H7 (cell line): Measurements from ENCODE around the gene ROBO4. TPM values are rescaled to one million over a fixed set of nuclear protein-coding genes. Genes with fewer than 3 reads are reported as not detected.
A peak's percentile ranks its signal among the peaks of the same experiment; 100 is the strongest.

Source experiments
- DNase-seq: peaks from one replicate; pipeline ENCODE4 v3.0.0; 2012
- H3K27me3 ChIP-seq: 2 replicates; pipeline ENCODE4 v1.6.0; 2011; ENCODE audit warnings: mild to moderate bottlenecking, low read length; ENCODE audit not compliant: control insufficient read depth, insufficient read depth
- H3K36me3 ChIP-seq: replicated peaks from 2 replicates; pipeline ENCODE4 v1.5.1; 2011; ENCODE audit warnings: low read length; ENCODE audit not compliant: control insufficient read depth, insufficient read depth
- H3K4me3 ChIP-seq: 2 replicates; pipeline ENCODE4 v1.5.1; 2011; ENCODE audit warnings: low read depth, mild to moderate bottlenecking, control low read depth, low read length, moderate library complexity; ENCODE audit not compliant: insufficient read depth
- total RNA-seq: library from RNA; depleted of rRNA; stranded (reverse); fragments of >200 nt; shearing (Covaris generic); gene quantifications from 2 replicates; pipeline ENCODE4 v1.2.3, GENCODE V29; 2014

ROBO4 gene
- total RNA-seq, 1 experiment from 2014 or later, result not detected

DNA sequence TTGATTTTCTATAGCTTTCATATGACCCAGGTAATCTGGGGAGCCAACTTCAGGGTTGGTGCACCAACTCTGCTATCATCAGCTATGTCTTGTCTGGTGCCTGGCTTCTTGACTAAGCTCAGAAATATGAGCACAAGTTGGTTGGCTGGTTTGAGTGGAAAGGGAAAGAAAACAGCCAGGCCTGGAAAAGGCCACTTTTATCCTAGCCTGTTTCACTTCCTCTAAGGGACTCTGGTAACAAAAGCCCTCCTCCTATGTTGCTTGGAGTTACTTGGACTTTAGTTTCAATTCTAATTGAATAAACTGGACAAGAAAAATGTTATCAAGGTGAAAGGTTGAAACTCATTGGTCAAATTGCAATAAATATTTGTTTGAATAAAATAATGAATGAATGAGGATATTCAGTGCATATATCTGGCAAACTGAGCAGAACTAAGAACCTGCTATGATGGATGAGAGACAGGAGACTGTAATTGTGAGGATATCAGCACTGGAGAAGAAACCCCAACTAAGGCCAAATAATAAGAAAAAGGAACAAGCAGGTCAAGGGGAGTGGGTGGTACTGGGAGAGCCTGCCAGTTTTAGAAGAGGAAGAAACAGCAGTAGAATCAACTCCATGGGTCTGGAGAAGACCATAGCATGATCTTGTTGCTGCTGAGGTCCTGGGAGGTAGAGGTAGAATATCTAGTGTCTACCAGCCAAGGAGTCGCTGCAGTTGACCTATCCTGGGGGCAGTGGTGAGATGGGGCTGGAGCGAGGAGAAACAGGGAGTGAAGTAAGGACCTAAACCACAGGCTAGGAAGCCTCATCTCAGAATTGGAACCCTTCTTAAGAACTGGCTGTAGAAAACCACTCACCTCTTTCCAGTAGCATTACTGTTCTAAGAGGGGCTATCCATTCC lies 8.2 kb downstream of the ROBO4 start:
- H3K27me3 ChIP-seq, result peaks cover 8% of the 10 kb centered on the region; the same call in 1 of the 2 replicates
- H3K36me3 ChIP-seq, result no peaks in the 10 kb centered on the region
- H3K4me3 ChIP-seq, result no peak overlapping the region
- peak; percentile 7 for DNase-seq

DNA sequence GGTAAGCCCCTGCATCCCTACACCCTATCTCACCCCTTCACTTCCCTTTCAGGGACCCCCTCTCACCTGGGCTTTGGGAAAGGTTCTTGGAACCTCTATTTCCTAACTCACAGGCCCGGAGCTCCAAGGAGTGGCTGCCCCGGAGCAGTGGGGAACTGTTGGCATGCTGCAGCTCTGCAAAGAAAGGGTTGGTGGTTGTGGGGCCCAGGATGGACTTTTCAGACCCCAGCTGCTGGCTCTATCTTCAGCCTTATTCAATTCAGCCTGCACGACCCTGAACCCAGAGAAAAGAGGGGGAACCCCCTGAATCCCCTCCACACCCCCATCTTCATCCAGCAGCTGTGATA lies 10.0 kb downstream of the ROBO4 start:
- Histone ChIP-seq H3K4me3 (no peak overlapping the region), H3K27me3 (peaks cover 8% of the 10 kb centered on the region; the same call in 1 of the 2 replicates), H3K36me3 (no peaks in the 10 kb centered on the region)
- DNase-seq, result no peak

DNA sequence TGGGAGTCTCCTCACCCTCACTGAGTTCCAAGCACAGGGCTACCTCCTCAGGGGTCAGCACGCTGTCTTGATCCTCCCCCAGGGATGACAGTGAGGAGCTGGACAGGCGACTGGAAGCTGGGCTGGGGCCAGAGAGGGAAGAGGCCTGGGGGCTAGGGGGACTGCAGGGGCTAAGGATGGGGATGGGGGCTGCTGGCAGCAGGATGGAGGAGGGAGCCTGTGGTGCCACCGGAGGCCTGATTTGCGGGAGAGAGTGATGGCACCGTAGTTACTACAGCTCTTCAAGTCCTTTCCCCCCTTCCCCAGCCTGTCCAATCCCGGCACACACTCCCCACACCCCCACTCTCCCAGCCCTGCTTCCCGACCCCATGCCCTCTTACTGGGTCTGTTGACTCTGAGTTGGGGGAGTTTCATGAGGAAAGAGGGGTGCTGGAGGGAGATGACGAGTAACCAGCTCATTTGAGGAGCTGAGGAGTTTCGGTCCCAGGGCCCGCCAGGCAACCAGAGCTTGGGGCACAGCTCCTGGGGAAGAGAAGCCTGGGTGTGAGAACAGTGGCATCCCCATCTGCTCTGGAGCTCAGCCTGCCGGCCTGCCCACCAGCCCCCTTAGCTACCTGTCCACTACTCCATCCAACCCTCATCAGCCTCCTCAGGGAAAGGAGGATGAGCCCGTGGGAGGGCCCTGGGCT lies 10.5 kb downstream of the ROBO4 start:
- peak; percentile 35 for DNase-seq
- no peaks in the 10 kb centered on the region for H3K36me3 ChIP-seq
- no peak overlapping the region for H3K4me3 ChIP-seq
- H3K27me3 ChIP-seq, result peaks cover 8% of the 10 kb centered on the region; the same call in 1 of the 2 replicates

DNA sequence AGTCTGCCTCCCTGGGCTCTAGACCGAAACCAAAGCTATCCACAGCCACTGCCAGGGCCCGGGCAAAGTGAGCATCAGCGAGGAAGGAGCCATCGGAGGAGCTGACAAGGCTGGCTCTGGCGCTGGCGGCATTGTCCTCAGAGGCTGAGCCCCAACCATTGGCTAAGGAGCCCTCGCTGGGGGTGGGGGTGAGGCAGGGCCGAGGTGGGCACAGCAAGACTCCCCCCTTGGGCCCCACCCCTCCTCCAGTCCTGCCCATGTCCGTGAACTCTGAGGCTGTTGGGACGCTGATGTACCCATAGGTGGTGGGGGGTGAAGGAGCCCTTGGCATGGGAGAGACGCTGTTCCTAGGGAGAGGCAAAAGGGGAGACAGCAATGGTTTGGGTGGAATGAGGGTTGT lies 11.2 kb downstream of the ROBO4 start:
- peak; percentile 59 for DNase-seq
- Histone ChIP-seq H3K36me3 (no peaks in the 10 kb centered on the region), H3K27me3 (peaks cover 8% of the 10 kb centered on the region; the same call in 1 of the 2 replicates), H3K4me3 (no peak overlapping the region)

DNA sequence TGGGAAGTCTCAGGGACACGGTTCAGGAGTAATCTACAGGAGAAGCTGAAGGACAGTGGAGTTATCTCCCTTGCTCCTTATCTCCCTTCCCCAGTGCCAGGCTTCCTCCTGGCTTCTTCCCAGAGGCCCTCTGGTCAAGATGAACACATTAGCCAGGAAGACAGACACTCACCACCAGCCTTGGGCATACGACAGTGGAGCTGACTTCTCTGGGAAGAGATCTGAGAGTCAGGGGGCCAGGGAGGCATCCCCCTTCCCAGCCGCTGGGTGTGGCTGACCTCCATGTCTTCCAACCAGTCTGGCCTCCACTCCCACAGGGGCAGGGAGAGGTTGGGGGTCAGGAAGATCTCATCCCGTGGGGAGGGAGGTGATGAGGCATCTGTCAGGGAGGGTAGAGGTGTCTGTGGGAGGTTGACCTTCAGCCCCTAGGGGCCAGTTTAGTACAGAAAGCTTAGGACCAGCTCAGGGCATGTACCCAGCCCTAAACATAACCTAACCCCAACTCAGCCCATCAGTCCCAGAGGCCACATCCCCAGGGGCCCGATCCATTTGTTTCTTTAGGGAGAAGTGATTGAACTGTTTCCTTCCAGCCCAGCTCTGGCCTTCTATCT lies 12.7 kb downstream of the ROBO4 start:
- peak; percentile 22 for DNase-seq
- H3K27me3 ChIP-seq, result peaks cover 8% of the 10 kb centered on the region; the same call in 1 of the 2 replicates
- H3K4me3 ChIP-seq, result no peak overlapping the region
- H3K36me3 ChIP-seq, result no peaks in the 10 kb centered on the region

DNA sequence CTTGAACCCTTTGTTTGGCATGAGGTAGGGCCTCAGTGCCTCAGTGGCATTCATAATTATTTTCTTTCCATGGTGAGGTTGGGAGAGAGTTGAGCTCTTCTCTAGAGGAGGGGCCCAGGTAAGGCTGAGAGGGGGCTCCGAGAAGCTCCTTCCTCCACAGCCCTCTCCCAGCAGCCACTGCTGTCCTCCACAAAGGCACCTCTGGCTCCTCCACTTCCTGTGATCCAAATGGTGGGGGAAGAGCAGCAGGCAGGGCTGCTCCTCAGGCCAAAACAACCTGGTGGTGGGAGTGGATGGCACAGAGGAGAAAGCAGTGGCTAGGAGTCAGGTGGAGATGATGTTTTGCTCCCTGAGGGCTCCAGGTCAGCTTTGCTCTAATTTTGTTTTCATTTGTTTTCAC lies 13.3 kb downstream of the ROBO4 start:
- Histone ChIP-seq H3K27me3 (peaks cover 8% of the 10 kb centered on the region; the same call in 1 of the 2 replicates), H3K4me3 (no peak overlapping the region), H3K36me3 (no peaks in the 10 kb centered on the region)
- DNase-seq, result peak; percentile 16

DNA sequence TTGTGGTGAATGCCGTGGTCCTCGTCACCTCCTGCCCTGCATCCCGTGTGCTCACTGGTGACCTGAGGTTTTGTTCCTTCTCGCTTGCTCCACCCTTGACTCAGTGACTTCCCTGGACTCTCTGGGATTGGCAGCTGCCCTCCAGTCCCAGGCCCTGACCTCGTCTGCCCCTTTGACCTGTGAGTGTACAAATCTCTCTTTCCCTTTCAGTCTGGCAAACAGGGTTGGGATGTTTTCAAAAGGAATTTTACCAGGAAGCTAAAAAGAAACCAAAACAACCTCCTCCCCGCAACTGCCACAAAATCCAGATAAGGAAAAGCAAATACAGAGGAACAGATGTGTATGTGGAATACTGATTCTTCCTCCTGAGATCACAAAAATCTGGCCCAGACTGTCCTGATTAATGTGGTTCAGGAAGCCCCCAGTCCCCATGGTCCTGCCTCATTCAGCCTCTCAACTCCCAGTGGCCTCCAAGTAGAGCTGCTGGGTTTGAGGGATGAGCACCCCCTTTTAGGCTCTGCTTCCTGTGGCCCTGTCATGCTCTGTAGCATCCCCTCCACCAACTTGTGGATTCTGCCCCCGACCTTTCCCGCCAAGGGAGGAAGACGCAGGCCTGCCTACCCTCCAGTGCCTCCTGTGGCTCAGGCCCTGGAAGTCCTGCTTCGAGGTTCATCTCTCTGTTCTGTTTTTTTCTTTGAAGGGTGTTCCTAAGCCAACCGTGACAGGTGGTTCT lies 15.2 kb downstream of the ROBO4 start:
- Histone ChIP-seq H3K36me3 (no peaks in the 10 kb centered on the region), H3K27me3 (peaks cover 6% of the 10 kb centered on the region; the same call in 1 of the 2 replicates), H3K4me3 (no peak overlapping the region)
- no peak for DNase-seq

DNA sequence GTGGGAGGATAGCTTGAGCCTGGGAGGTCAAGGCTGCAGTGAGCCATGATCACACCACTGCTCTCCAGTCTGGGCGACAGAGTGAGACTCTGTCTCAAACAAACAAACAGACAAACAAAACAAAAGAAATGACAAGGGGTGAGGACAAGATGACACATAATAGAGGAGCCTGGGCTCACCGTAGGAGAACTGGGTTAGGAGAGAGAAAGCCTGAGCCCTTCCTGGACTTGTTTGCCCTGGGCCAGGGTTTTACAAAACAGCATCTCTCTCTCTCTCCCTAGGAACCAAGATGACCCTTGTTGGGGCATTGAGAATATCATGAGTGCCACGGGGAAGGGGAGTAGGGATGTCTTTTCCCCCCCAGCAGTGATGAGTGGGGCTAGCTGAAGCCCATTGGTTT lies 16.7 kb downstream of the ROBO4 start:
- no peak for DNase-seq
- no peak overlapping the region for H3K4me3 ChIP-seq
- H3K27me3 ChIP-seq, result peaks cover 9% of the 10 kb centered on the region; the same call in 1 of the 2 replicates
- no peaks in the 10 kb centered on the region for H3K36me3 ChIP-seq

DNA sequence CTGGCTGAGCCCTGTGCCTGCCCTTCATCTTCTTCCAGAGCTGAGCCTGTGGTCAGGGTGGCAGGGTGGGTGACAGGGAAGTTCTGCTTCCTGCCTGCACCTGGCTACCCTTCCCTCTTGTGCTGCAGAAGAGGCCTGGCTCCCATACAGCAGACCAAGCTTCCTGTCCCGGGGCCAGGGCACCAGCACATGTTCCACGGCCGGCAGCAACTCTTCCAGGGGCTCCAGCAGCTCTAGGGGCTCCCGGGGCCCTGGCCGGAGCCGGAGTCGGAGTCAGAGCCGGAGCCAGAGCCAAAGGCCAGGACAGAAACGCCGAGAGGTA lies 17.4 kb downstream of the ROBO4 start:
- H3K36me3 ChIP-seq, result no peaks in the 10 kb centered on the region
- H3K4me3 ChIP-seq, result no peak overlapping the region
- H3K27me3 ChIP-seq, result peaks cover 15% of the 10 kb centered on the region
- no peak for DNase-seq

DNA sequence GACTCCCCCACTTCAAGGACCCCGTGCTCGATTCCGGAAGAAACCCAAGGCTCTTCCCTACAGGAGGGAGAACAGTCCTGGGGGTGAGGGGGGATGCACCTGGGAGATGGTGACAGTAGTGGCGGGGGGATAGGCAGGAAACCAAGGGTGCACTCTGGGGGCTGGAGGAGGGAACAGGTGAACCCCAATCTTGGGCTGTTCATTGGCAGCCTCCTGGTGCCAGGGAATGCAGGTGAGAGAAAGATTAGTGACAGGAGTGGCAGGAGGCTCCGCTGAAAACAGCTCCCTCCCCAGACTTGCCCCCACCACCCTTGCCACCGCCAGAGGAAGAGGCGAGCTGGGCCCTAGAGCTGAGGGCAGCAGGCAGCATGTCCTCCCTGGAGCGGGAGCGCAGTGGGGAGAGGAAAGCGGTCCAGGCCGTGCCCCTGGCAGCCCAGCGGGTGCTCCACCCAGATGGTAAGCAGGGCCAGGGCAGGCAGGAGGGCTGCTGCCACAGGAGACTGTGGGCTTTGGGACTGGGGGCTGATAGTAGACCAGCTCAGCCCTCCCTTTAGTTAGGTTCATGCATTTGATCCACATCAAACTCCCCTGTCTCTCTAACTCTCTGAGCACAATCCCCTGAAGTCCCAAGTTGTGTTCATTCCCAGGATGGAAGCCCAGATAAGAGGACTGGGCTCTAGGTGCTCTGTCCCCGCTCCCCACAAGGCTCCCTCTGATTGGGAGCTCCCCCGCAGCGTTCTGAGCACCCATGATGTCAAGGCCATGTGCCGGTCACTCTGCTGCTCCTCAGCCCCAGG lies 18.0 kb downstream of the ROBO4 start:
- peak; percentile 27 for DNase-seq
- Histone ChIP-seq H3K4me3 (no peak overlapping the region), H3K36me3 (no peaks in the 10 kb centered on the region), H3K27me3 (peaks cover 20% of the 10 kb centered on the region)

DNA sequence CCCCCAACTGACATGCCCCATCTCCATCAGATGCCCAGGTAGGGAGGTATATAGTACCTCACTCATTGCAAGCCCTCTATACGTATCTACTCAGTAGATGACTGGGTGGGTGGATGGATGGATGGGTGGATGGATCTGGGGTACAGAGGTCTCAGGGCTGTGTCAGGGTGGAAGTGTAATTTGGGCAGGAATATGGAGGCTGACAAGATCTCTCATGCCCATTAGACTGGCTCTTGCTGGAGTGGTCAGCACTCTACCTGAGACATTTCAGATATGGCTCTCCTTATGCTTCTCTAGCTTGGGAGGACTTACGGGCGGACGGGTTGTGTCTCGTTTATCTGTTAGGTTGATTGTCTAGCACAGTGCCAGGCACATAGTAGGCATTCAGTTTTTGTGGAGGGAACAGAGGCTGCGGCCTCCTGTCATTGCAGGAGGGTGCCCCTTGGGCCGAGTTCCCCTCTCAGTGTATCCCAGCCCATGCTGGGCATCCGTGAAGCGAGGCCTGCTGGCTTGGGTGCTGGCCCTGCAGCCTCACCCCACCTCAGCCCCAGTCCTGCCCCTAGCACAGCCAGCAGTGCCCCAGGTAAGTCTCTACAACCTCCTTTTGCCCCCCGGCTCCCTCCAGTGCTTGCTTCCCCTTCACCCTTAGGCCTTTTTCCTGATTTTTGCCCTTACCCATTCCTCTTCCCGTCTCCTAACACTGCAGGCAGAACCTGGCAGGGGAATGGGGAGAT lies 18.7 kb downstream of the ROBO4 start:
- Histone ChIP-seq H3K4me3 (no peak overlapping the region), H3K27me3 (peaks cover 27% of the 10 kb centered on the region), H3K36me3 (no peaks in the 10 kb centered on the region)
- peak; percentile 22 for DNase-seq

DNA sequence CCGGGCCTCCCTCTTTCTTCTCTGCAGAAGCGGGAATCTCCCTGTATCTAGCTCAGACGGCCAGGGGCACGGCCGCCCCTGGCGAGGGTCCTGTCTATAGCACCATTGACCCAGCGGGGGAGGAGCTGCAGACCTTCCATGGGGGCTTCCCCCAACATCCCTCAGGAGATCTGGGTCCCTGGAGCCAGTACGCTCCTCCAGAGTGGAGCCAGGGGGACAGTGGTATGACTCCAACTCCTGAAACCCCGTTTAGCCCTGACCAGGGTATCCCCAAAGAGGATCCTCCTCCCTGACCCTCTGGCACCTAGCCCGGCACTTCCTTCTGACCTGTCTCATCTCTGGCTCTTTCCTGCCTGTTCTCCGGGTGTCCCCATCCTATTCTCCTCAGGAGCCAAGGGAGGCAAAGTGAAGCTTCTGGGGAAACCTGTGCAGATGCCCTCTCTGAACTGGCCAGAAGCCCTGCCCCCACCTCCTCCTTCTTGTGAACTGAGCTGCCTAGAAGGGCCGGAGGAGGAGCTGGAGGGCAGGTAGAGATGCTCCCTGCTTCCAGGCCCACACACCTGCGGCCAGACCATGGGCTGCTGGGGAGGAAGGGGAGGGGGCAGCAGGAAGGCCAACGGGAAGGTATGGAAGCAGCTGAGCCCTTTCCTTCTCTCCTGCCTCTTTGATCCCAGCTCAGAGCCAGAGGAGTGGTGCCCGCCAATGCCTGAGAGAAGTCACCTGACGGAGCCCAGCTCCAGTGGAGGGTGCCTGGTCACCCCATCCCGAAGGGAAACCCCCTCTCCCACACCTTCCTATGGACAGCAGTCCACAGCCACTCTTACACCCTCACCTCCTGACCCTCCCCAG lies 19.5 kb downstream of the ROBO4 start:
- peak; percentile 48 for DNase-seq
- Histone ChIP-seq H3K36me3 (no peaks in the 10 kb centered on the region), H3K27me3 (peaks cover 35% of the 10 kb centered on the region), H3K4me3 (peak overlapping the region; percentile 68; the same call in 1 of the 2 replicates)

DNA sequence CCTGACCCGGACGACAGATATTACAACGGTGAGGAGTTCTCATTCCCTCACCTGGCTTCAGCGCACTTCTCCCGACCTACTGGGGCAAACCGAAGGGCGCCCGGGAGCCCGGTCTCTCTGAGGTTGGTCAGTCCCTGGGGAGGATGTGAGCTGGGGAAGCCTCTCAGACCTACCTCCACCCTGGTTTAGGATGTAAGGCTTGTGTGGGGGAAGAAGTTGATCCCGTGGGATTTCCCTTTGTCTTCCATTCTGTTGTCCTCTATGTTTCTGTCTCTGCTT lies 20.1 kb downstream of the ROBO4 start:
- H3K4me3 ChIP-seq, result peak overlapping the region; percentile 68
- no peak for DNase-seq
- H3K36me3 ChIP-seq, result no peaks in the 10 kb centered on the region
- H3K27me3 ChIP-seq, result peaks cover 40% of the 10 kb centered on the region
